Jurkat, Clone E6-1 (cell line): ENCODE measurements around the gene CCT2. TPM values are rescaled to one million over a fixed set of nuclear protein-coding genes. Genes with fewer than 3 reads are reported as not detected.
A peak's percentile ranks its signal among the peaks of the same experiment; 100 is the strongest.

Experiments used
- DNase-seq: peaks from one replicate; pipeline ENCODE4 v3.0.0-alpha.2; 2011; ENCODE audit warnings: low read depth, low spot score
- H3K4me3 ChIP-seq: 2 replicates; pipeline ENCODE4 v1.5.1; 2011; ENCODE audit warnings: mild to moderate bottlenecking, low read length, control low read depth, moderate library complexity
- polyA plus RNA-seq: library from polyadenylated mRNA; unstranded; fragments of >200 nt; gene quantifications from one replicate; pipeline ENCODE4 v1.2.1, GENCODE V29; 2012; ENCODE audit warnings: missing spikeins; ENCODE audit not compliant: insufficient read length, insufficient read depth

CCT2 gene
- polyA plus RNA-seq = 449 TPM

- peak within 1 kb of the TSS; percentile 55 for H3K4me3 ChIP-seq
- DNase-seq = peak; percentile 93
Observed at GRCh38 chr12:69585189-69586062, at the start of gene CCT2. CCT2 (plus strand) TSS chr12:69585459; CDS start chr12:69585522, 63 bp downstream.

DNA sequence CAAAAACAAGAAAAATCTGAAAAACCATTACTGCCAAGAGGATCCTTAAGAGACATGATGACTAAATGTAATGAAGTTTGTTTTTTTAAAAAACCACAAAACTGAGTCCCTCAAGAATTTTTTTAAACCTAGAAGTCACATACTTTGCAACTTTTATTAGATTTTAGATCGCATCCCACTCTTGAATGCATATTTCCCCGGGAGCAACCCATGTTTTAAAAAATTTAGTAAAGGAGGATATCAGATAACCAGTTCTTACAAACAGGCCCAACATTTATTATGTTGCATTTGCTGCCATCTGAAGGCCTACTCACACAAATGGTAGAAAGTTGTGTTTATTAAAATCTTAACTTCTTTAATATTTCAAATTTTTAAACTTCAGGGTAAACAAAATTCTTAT, 44.3 kb upstream of the CCT2 start:
- H3K4me3 ChIP-seq = no peak overlapping the region
- no peak for DNase-seq

DNA sequence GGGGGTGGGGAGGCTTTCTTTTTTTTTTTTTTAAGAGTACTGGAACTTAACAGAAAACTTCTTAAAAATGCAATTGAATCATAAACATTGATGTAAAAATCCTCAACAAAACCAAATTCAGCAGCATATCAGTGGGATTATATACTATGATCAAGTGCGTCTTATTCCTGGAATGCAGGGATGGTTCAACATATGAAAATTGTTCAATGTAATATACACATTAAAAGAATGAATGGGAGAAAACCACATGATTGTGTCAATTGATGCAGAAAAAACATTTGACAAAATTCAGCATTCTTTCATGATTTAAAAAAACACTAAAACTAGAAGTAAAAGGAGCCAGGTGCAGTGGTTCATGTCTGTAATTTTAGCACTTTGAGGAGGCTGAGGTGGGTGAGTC, 41.2 kb upstream of the CCT2 start:
- no peak for DNase-seq
- no peak overlapping the region for H3K4me3 ChIP-seq

DNA sequence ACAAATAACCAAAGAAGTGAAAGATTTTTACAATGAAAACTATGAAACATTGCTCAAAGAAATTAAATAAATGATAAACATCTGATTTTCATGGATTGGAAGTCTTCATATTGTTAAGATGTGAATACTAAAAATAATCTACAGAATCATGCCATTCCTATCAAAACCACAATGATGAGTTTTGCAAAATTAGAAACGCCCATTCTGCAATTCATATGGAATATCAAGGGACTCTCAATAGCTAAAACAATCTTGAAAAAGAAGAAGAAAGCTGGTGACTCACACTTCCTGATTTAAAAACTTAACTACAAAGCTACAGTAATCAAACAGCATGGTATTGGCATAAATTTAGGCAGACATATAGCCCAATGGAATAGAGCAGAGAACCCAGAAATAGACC, 40.2 kb upstream of the CCT2 start:
- H3K4me3 ChIP-seq = no peak overlapping the region
- no peak for DNase-seq

GRCh38 chr12:69546693-69547438, 38.4 kb upstream of the CCT2 start:
- no peak overlapping the region for H3K4me3 ChIP-seq
- no peak for DNase-seq

DNA sequence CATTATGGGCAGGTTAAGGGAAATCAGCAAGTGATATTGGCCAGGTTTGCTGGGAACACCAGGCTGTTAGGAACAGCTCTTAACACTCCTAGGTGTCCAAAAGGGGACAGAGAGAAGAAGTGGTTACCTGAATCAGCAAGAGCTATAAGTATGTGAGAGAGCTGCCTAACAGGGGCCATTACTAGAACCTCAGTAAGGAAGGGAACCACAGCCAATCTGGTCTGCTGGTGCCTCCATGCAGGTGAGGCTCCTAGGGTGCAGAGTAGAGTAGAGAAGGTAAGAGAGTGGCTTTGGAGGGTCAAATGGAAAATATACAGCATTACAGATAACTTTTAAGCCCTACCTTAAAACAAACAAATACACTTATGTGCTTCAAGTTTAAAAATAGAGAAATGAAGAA, 36.6 kb upstream of the CCT2 start:
- H3K4me3 ChIP-seq = no peak overlapping the region
- DNase-seq = no peak

- no peak overlapping the region for H3K4me3 ChIP-seq
- no peak for DNase-seq
Observed at GRCh38 chr12:69550569-69551350, 34.5 kb upstream of the CCT2 start.

GRCh38 chr12:69553628-69554248, 31.5 kb upstream of the CCT2 start:
- peak; percentile 8 for DNase-seq

DNA sequence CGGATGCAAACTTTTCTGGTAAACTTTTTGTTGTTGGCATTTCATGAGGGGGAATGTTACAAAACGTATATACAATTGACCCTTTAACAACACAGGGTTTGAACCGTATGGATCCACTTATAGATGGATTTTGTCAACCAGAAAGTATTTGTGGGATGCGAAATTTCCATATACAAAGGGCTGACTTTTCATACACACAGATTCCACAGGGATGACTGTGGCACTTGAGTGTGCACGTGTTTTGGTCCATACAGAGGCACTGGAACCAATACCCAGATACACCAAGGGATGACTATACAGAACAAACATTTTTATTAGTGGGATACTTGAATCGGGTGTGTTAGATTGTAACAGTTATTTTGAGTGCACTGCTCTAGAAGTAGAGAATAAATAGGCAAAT, 29.8 kb upstream of the CCT2 start:
- no peak overlapping the region for H3K4me3 ChIP-seq
- DNase-seq = no peak

More at GRCh38 chr12:69553628-69554248, 31.5 kb upstream of the CCT2 start:
- no peak overlapping the region for H3K4me3 ChIP-seq

- H3K4me3 ChIP-seq = no peak overlapping the region
- no peak for DNase-seq
Observed at GRCh38 chr12:69556383-69556782, 28.9 kb upstream of the CCT2 start.

DNA sequence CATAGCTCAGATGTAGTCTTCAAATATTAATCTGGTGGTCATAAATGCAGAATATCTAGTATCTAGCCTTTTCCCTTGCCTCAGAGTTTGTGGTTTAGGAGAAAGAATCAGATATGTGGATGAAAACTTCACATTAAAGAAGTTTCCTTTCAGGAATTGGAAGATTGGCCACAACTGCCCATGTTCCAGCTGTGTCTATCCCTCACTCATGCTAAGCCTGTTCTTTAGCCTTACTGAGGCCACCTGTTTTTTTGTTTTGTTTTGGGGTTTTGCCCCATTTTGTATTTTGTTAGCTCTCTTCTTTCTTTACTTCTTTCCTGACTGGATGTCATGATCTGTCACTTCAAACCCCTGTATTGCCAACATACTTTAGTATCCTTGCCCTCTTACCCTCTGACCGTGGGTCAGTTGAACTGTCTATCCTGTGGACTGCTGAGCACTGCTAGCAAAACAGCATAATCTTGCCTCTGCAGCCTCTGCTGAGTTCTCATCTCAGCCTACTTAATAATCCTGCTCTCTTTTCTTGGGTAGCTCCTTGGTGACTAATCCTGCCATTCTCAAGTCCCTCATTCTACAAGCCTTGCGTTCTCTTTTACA, 22.0 kb upstream of the CCT2 start:
- no peak for DNase-seq

DNA sequence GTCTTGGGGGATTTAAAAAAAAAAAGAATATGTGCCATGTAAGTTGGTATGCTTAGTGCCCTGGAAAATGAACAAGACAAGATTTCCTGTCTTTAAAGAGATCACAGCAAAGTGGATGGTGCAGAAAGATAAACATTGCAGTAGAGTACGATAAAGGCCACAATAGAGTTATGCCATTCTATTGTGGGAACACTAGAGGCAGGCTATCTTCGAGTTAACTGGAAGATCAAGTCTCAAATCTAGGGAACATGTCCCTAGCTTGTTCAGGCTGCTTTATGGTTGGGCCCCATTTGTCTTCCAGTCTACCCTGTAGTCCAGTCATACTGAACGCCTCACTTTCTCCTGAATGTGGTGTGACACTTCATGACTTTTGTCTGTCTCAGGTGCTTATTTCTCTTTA, 18.7 kb upstream of the CCT2 start:
- DNase-seq = no peak
- H3K4me3 ChIP-seq = no peak overlapping the region

More for the DNA sequence above, 22.0 kb upstream of the CCT2 start:
- no peak overlapping the region for H3K4me3 ChIP-seq

DNA sequence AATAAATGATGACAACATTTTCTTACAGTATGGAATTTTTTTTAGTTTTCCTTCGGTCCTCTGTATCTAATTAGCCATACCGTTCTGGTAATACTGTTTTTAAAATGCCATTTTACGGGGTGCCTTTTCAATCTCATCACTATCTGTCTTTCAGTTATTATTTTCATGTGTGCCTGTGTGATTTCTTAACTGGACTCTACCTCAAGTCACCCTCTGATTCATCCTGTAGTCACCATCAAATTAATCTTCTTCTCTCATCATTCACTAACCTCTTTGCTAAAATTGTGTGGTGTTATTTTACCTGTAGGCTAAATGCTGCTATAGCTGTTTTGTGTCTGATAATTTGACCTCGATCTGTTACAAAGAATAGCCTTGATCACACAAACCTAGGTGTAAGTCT, 16.0 kb upstream of the CCT2 start:
- H3K4me3 ChIP-seq = no peak overlapping the region
- DNase-seq = no peak

DNA sequence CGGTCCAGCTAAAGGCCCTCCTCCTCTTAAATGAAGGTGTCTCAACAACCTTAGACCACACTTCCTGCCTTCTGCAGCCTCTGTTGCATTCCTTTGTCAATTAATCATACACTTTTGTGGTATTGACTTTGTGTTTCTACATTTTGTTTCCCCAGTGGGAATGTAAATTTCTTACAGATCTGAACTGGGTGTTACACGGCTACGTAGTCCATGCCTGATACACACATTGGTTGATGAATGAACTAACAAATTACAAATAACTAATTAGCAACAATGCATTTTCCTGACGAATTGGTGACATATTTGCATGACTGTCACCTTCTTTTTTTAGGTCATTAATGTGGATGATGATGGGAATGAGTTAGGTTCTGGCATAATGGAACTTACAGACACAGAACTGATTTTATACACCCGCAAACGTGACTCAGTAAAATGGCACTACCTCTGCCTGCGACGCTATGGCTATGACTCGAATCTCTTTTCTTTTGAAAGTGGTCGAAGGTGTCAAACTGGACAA, 15.2 kb upstream of the CCT2 start:
- no peak for DNase-seq
- H3K4me3 ChIP-seq = no peak overlapping the region

DNA sequence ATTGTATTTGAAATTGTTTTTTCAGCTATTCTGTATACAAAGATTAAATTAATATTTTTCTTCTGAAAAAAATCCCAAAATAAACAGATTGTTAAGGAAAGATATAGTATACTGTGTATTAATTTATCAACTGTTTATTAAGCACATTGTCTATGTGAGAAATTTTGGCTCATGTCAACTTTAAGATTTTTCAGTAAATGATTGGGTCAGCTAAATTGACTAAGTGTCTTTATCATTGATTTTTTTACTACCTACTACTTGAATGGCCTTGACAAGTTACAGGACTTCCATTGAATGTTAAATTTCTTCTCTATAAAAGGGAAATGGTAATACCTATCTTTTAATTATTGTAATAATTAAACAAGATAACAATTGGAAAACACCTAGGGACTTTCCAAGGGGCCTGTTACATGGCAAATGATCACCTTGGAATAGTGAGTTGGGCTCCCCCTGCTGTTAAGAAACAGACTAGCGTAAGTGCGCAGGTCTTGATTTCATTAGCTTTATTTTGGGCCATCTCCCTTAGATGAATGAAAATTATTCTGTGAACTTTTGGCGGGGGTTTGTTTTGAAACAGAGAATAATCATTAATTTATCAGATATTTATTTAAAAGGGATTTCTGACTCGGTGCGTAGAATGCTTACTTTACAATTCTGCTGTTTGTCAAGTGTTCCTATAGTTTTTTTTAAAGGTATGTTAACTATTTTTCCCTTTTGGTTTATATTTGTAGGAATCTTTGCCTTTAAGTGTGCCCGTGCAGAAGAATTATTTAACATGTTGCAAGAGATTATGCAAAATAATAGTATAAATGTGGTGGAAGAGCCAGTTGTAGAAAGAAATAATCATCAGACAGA, 14.5 kb upstream of the CCT2 start:
- no peak overlapping the region for H3K4me3 ChIP-seq
- DNase-seq = peak; percentile 46

DNA sequence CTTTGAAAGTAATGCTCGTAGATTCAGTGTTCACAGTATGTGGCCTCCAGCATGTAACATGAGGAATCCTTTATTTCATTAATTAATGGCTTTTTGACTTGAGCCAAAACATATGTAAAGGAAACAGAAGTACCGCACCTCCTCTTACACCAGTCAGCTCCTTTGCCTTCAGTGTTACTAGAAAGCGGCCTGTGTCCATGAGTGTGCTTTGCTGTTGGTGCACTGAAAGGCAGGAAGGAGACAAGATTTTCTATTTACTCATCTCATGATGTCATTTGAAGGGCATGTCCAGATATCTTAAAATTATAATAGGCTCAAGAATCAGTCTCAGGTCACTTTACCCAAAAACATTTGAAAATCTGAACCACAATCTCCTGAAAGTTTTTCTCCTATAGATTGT, 9.9 kb upstream of the CCT2 start:
- no peak for DNase-seq
- no peak overlapping the region for H3K4me3 ChIP-seq

GRCh38 chr12:69578283-69578682, 7.0 kb upstream of the CCT2 start:
- no peak overlapping the region for H3K4me3 ChIP-seq
- no peak for DNase-seq

- no peak overlapping the region for H3K4me3 ChIP-seq
- no peak for DNase-seq
Observed at GRCh38 chr12:69579029-69579428, 6.2 kb upstream of the CCT2 start.
